PC-9 (cell line): Measurements from ENCODE around the gene SLC39A9.

ENCODE experiments used
- CTCF ChIP-seq: fragments of 200-600 bp; sonication (generic); conservative IDR thresholded peaks from 2 replicates; pipeline ENCODE4 v1.6.1; 2017; ENCODE audit warnings: mixed run types, antibody characterized with exemption, mild to moderate bottlenecking, moderate library complexity
- EZH2 ChIP-seq: fragments of 200-600 bp; sonication (generic); IDR thresholded peaks from 2 replicates; pipeline ENCODE4 v1.8.0; 2017; ENCODE audit warnings: antibody characterized with exemption, low read depth

- no peak for TF ChIP-seq EZH2
- no peak for TF ChIP-seq CTCF
These were observed 31.2 kb downstream of the SLC39A9 start for GRCh38 chr14:69429643-69430042.
